Fibroblast of lung (primary cell): ENCODE data around the gene PUS1.

Experiments
- EZH2 ChIP-seq: IDR thresholded peaks from 2 replicates; pipeline ENCODE4 v1.5.1; 2012; ENCODE audit warnings: low read length, control low read depth, mild to moderate bottlenecking; ENCODE audit errors: missing control alignments
- TF ChIP-seq, protein P1 (sequence below), 2 donors: IDR thresholded peaks in 1 of 2; conservative IDR thresholded peaks in 1 of 2; 1 replicate in 1 of 2; 2 replicates in 1 of 2; pipeline ENCODE4 v1.5.1; 2011 to 2012; ENCODE audit warnings: low read length in 2 of 2, control low read depth in 1 of 2, inconsistent platforms in 1 of 2, low read depth in 1 of 2, mild to moderate bottlenecking in 1 of 2

DNA sequence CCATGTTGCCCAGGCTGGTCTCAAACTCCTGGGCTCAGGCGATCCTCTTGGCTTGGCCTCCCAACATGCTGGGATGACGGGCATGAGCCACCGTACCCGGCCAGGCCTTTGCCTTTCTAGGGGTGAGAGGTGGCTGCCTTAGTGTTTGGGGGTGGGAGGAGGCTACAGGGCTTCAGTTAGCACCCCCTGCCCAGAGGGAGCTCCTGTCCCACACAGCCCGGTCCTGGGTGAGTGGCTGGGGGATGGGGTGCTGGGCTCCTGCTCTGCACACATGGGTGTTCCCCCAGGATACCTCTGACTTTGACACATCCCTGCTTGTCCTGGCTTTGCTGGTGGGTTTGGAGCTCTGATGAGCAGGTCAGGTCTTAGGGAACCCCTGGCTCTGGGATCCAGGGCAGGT lies 24.7 kb upstream of the PUS1 start:
- TF ChIP-seq, protein P1, sequence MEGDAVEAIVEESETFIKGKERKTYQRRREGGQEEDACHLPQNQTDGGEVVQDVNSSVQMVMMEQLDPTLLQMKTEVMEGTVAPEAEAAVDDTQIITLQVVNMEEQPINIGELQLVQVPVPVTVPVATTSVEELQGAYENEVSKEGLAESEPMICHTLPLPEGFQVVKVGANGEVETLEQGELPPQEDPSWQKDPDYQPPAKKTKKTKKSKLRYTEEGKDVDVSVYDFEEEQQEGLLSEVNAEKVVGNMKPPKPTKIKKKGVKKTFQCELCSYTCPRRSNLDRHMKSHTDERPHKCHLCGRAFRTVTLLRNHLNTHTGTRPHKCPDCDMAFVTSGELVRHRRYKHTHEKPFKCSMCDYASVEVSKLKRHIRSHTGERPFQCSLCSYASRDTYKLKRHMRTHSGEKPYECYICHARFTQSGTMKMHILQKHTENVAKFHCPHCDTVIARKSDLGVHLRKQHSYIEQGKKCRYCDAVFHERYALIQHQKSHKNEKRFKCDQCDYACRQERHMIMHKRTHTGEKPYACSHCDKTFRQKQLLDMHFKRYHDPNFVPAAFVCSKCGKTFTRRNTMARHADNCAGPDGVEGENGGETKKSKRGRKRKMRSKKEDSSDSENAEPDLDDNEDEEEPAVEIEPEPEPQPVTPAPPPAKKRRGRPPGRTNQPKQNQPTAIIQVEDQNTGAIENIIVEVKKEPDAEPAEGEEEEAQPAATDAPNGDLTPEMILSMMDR (conservative IDR thresholded peaks at IDR 0.05 in 1 of 2, IDR thresholded peaks at IDR 0.05 in 1 of 2; ENCODE audit: low read depth in 1 of 2, low read length in 2 of 2) = no peak
- TF ChIP-seq EZH2 = no peak
